ENCODE data around the gene ENAH.

The ENAH gene

DNA sequence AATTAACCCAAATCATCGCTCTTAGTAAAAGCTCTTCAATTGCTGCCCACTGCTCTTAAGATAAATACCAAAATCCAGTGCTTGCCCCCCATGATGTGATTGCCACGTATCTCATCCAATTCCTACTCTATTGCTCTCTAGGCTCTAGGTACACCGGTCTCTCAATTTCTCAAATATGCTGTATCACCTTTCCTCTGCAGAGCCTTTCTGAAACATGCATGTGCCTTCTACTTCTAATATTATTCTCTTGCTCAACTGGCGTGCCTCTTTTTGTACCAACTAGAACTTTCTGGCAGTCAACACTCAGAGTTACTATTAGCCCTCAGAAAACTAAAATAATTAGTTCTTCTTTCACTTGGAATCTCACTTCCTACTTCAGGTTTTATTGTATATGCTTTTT, 113.3 kb downstream of the ENAH start:
- Histone ChIP-seq H3K36me3 (ENCODE audit: control insufficient read depth, insufficient read depth, low read length) (no peaks in the 10 kb centered on the region), H3K4me3 (ENCODE audit: extremely low read depth, insufficient read depth, low read length, poor library complexity, severe bottlenecking) (no peak overlapping the region), H3K4me1 (ENCODE audit: control insufficient read depth, insufficient read depth, low read length, poor library complexity, severe bottlenecking) (peaks cover 8% of the 10 kb centered on the region), H3K27ac (ENCODE audit: low read depth, low read length, severe bottlenecking) (no peak overlapping the region), H3K9me3 (ENCODE audit: control insufficient read depth, low read length) (no peaks in the 10 kb centered on the region)
- WGBS, 2 experiments (ENCODE audit: insufficient coverage in 2 of 2), result 89 to 100% methylated on average over 4 of the region's 4 CpGs

DNA sequence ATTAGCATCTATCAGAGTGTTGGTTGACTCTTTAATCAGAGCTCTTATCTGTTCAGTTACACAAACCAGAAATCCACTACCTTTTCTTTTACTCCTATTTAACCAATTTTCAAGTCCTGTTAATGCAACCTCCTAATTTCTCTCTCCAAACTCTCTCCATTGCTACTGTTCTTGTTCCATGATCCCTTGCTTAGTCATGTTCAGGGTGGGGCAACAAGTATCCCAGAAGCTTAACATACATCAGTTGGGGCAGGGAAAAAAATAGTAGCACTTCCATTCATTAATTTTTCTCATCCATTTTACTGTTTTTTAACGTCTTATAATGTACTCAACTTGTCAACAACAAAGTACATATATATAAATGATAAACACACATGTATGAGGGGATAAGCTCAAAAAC, 113.9 kb downstream of the ENAH start:
- Histone ChIP-seq H3K4me3 (ENCODE audit: extremely low read depth, insufficient read depth, low read length, poor library complexity, severe bottlenecking) (no peak overlapping the region), H3K27ac (ENCODE audit: low read depth, low read length, severe bottlenecking) (no peak overlapping the region), H3K4me1 (ENCODE audit: control insufficient read depth, insufficient read depth, low read length, poor library complexity, severe bottlenecking) (peaks cover 8% of the 10 kb centered on the region), H3K36me3 (ENCODE audit: control insufficient read depth, insufficient read depth, low read length) (no peaks in the 10 kb centered on the region), H3K9me3 (ENCODE audit: control insufficient read depth, low read length) (no peaks in the 10 kb centered on the region)
- no CpG with 5 or more reads among the region's 1 CpG for WGBS, 2 experiments (ENCODE audit: insufficient coverage in 2 of 2)

DNA sequence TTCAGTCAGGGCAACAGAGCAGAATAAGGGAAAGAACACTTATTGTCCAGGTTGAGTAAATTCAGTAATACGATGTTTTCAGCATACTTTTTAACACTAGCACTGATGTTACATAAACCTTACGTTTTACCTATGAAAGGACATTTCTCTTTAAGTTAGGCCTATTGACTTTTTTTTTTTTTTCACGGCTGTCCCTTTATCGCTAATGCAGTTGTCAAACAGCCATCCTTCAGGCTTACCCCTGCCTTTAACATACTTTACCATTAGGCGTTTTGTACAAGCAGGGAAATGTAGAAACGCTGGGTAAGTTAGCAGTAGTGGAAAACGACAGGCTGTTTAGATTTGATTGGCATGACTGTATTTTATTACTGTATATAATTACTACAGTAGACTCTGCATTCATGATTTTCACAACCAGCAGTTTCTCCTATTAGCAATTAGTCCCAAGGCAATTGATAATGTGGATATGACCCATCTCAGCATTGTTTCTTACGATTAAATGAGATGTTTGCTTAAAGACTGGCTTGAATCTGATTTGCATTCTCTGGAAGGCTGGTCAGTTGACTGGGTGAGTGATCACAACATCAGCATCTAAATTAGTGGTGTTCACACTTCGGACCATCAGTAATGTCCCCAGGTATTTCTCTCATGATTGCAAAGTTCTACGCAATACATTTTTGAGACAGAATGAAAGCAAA, 115.2 kb downstream of the ENAH start:
- no peak overlapping the region for H3K4me3 ChIP-seq (ENCODE audit: extremely low read depth, insufficient read depth, low read length, poor library complexity, severe bottlenecking)
- no peaks in the 10 kb centered on the region for H3K36me3 ChIP-seq (ENCODE audit: control insufficient read depth, insufficient read depth, low read length)
- H3K9me3 ChIP-seq (ENCODE audit: control insufficient read depth, low read length), result no peaks in the 10 kb centered on the region
- 73 to 92% methylated on average over 4 to 5 of the region's 10 CpGs for WGBS, 2 experiments (ENCODE audit: insufficient coverage in 2 of 2)
- H3K4me1 ChIP-seq (ENCODE audit: control insufficient read depth, insufficient read depth, low read length, poor library complexity, severe bottlenecking), result peaks cover 8% of the 10 kb centered on the region
- no peak overlapping the region for H3K27ac ChIP-seq (ENCODE audit: low read depth, low read length, severe bottlenecking)

DNA sequence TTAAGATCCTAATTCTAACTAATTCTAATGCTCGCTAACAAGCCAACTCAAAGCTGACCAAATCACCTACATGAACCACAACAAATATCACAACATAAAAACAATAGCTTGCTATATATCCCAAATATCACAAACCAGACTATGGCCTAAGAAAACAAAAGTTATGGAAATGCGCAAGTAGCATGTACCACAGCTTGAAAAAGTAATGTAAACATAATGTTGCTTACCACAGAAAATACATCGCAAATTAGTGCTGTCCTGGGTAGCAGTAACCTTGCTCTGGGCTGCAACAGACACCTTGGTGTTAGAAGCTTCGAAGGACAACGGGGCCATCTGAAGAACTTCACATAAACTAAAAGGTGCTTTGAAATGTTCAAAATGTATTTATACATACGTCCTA, 117.6 kb downstream of the ENAH start:
- Histone ChIP-seq H3K4me3 (ENCODE audit: extremely low read depth, insufficient read depth, low read length, poor library complexity, severe bottlenecking) (no peak overlapping the region), H3K4me1 (ENCODE audit: control insufficient read depth, insufficient read depth, low read length, poor library complexity, severe bottlenecking) (peaks cover 5% of the 10 kb centered on the region), H3K36me3 (ENCODE audit: control insufficient read depth, insufficient read depth, low read length) (peaks cover 3% of the 10 kb centered on the region), H3K27ac (ENCODE audit: low read depth, low read length, severe bottlenecking) (no peak overlapping the region), H3K9me3 (ENCODE audit: control insufficient read depth, low read length) (no peaks in the 10 kb centered on the region)
- WGBS, 2 experiments (ENCODE audit: insufficient coverage in 2 of 2), result 90 to 92% methylated on average over 2 to 4 of the region's 6 CpGs

DNA sequence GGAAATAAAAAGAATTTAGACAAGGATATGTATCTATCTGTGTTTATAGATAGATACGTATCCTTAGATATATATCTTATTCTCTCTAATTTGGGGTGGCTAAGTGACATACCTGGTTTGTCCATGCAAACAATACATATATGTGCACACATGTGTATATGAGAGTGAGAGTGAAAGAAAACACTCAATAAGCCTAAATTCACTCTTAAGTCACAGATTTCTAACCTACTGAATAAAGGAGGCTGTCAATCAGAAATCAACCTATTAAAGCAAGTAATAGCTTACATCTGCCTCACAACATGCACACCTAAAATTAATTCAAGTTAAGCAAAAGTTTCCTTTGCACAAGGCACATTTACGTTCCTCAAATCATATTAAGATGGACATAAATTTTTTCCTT, 118.2 kb downstream of the ENAH start:
- Histone ChIP-seq H3K36me3 (ENCODE audit: control insufficient read depth, insufficient read depth, low read length) (peaks cover 6% of the 10 kb centered on the region), H3K4me1 (ENCODE audit: control insufficient read depth, insufficient read depth, low read length, poor library complexity, severe bottlenecking) (no peaks in the 10 kb centered on the region), H3K9me3 (ENCODE audit: control insufficient read depth, low read length) (no peaks in the 10 kb centered on the region), H3K4me3 (ENCODE audit: extremely low read depth, insufficient read depth, low read length, poor library complexity, severe bottlenecking) (no peak overlapping the region), H3K27ac (ENCODE audit: low read depth, low read length, severe bottlenecking) (no peak overlapping the region)
- WGBS, 2 experiments (ENCODE audit: insufficient coverage in 2 of 2), result no CpG with 5 or more reads among the region's 2 CpGs

DNA sequence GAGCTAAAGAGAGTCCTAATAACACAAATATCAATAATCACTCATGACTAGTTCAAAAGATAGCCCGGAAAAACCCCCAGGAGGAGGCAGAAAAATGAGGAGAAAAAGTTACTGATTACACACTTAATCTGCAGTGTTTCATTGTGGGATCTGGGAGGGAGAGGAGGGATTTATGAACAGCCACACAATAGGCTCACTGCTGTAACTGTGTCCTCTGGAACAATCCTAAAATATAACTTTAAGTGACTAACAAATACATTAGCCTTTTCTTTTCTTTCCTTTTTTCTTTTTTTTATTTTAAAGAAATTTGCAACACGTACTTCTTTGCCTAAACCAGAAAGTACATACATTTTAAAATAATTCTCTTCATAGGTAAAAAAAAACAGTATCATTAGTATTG, 118.8 kb downstream of the ENAH start:
- Histone ChIP-seq H3K4me1 (ENCODE audit: control insufficient read depth, insufficient read depth, low read length, poor library complexity, severe bottlenecking) (no peaks in the 10 kb centered on the region), H3K36me3 (ENCODE audit: control insufficient read depth, insufficient read depth, low read length) (peaks cover 12% of the 10 kb centered on the region), H3K9me3 (ENCODE audit: control insufficient read depth, low read length) (no peaks in the 10 kb centered on the region), H3K27ac (ENCODE audit: low read depth, low read length, severe bottlenecking) (no peak overlapping the region), H3K4me3 (ENCODE audit: extremely low read depth, insufficient read depth, low read length, poor library complexity, severe bottlenecking) (no peak overlapping the region)
- no CpG with 5 or more reads among the region's 2 CpGs for WGBS, 2 experiments (ENCODE audit: insufficient coverage in 2 of 2)

DNA sequence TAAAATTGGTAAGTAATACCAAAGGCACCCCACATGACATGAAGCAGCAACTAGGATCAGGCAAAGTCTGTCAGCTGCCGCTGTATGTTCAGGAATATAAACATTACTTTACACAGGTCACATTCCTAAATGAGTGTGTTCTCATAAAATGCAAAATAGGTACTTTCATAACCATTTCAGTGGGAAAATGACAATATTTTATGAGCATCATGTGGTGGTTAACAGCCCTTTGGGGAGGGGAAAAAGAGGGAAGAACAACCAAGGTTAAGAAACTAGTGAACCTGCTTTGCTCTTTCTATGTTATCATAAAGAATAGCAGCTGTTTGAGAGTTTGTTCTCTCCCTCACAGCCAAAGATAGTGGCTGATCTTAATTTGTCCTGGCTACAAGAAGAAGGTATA, 119.7 kb downstream of the ENAH start:
- Histone ChIP-seq H3K36me3 (ENCODE audit: control insufficient read depth, insufficient read depth, low read length) (peaks cover 21% of the 10 kb centered on the region), H3K9me3 (ENCODE audit: control insufficient read depth, low read length) (no peaks in the 10 kb centered on the region), H3K27ac (ENCODE audit: low read depth, low read length, severe bottlenecking) (no peak overlapping the region), H3K4me3 (ENCODE audit: extremely low read depth, insufficient read depth, low read length, poor library complexity, severe bottlenecking) (no peak overlapping the region), H3K4me1 (ENCODE audit: control insufficient read depth, insufficient read depth, low read length, poor library complexity, severe bottlenecking) (no peaks in the 10 kb centered on the region)
- no CpG with 5 or more reads among the region's 1 CpG for WGBS, 2 experiments (ENCODE audit: insufficient coverage in 2 of 2)

DNA sequence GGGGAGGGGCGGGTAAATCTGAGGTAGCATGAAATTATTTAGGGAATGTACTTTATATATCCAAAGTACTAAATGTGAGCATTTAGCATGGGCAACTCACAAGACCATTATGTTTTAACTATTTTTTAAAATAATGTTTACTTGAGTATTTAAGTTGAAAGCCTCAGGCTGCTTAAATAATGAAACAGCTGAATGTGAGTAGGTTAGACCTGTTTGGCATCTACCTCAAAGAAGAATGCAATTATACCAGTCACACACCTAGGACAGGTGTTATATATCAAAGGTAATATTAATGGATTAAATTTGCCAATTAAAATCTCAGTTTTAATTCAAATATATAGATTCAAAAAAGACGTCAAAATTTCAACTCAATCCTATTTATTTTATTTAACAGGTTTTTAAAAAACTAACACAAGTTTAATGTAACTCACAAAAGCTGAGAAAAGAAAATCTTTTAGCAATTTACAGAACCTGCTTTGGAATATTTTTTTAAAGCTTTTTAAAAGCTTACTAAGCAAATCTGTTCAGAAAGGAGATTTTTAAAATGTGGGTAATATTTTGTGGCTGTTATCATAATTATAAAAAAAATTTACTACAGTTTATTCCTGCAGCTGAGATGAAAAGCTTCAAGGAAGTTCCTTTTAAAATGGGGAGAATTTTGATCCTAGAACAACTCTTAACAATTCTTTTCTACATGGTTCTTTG, 120.5 kb downstream of the ENAH start:
- Histone ChIP-seq H3K4me1 (ENCODE audit: control insufficient read depth, insufficient read depth, low read length, poor library complexity, severe bottlenecking) (no peaks in the 10 kb centered on the region), H3K36me3 (ENCODE audit: control insufficient read depth, insufficient read depth, low read length) (peaks cover 28% of the 10 kb centered on the region), H3K27ac (ENCODE audit: low read depth, low read length, severe bottlenecking) (no peak overlapping the region), H3K9me3 (ENCODE audit: control insufficient read depth, low read length) (no peaks in the 10 kb centered on the region), H3K4me3 (ENCODE audit: extremely low read depth, insufficient read depth, low read length, poor library complexity, severe bottlenecking) (no peak overlapping the region)
- no CpG with 5 or more reads among the region's 2 CpGs for WGBS, 2 experiments (ENCODE audit: insufficient coverage in 2 of 2)

DNA sequence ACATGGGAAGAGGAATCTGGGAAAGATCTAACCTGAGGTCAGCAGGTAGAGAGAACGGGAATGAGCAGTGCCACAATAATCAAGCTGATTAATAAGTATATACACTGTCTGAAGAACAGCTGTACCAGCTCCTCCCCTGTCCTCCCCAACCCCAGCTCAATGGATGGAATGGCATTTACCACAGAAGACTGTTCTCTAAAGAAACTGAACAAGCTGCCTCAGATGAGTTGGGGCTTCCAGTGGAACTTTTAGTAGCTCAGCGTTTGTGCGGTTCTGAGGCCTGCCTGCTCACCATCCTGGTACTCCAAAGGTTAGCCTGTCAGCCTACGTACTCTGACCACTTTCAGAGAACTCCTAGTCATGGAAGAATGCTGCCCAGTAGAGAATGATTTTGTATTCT, 123.2 kb downstream of the ENAH start:
- Histone ChIP-seq H3K36me3 (ENCODE audit: control insufficient read depth, insufficient read depth, low read length) (peaks cover 44% of the 10 kb centered on the region), H3K27ac (ENCODE audit: low read depth, low read length, severe bottlenecking) (no peak overlapping the region), H3K4me1 (ENCODE audit: control insufficient read depth, insufficient read depth, low read length, poor library complexity, severe bottlenecking) (no peaks in the 10 kb centered on the region), H3K9me3 (ENCODE audit: control insufficient read depth, low read length) (no peaks in the 10 kb centered on the region), H3K4me3 (ENCODE audit: extremely low read depth, insufficient read depth, low read length, poor library complexity, severe bottlenecking) (no peak overlapping the region)
- 90 to 100% methylated on average over 1 to 2 of the region's 4 CpGs for WGBS, 2 experiments (ENCODE audit: insufficient coverage in 2 of 2)

DNA sequence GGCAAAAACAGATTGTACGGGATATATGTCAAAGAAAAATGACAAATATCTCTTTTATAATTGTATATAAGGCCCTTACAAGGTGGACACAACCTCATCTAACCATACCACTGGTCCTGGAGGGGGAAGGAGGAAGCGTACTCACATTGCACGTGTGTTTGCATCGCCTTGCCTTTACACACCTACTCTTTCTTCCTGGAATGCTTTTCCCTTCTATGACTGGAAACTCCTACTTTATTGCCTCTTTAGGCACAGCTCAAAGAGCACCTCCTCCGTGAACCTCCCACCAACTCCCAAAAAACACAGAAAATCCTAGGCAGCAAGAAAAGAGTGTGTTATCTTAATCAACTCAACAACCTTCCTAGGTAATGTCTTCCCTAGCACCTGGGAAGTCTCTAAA, 125.3 kb downstream of the ENAH start:
- H3K9me3 ChIP-seq (ENCODE audit: control insufficient read depth, low read length), result no peaks in the 10 kb centered on the region
- peaks cover 50% of the 10 kb centered on the region for H3K36me3 ChIP-seq (ENCODE audit: control insufficient read depth, insufficient read depth, low read length)
- no peak overlapping the region for H3K4me3 ChIP-seq (ENCODE audit: extremely low read depth, insufficient read depth, low read length, poor library complexity, severe bottlenecking)
- WGBS, 2 experiments (ENCODE audit: insufficient coverage in 2 of 2), result 100% methylated on average over 1 of the region's 5 CpGs
- H3K27ac ChIP-seq (ENCODE audit: low read depth, low read length, severe bottlenecking), result no peak overlapping the region
- H3K4me1 ChIP-seq (ENCODE audit: control insufficient read depth, insufficient read depth, low read length, poor library complexity, severe bottlenecking), result no peaks in the 10 kb centered on the region

DNA sequence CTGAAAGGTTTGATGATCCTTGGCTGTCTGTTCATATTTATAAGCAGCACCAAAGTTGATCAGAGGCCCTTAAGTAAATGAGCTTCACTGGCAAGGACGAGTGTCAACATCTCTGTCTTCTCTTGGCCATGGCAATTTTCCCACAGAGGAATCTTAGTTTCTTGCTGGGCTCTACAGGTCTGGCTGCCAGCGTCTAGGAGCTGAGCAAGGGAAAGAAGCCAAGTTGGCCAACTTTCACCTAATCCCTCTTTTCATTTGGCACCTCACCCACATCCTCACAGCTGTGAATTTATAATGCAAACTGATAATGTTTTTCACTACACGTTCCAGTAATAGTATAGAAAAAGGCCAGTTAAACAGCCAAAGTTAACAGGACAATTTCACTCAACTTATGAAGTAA, 126.0 kb downstream of the ENAH start:
- Histone ChIP-seq H3K4me3 (ENCODE audit: extremely low read depth, insufficient read depth, low read length, poor library complexity, severe bottlenecking) (no peak overlapping the region), H3K4me1 (ENCODE audit: control insufficient read depth, insufficient read depth, low read length, poor library complexity, severe bottlenecking) (no peaks in the 10 kb centered on the region), H3K27ac (ENCODE audit: low read depth, low read length, severe bottlenecking) (no peak overlapping the region), H3K36me3 (ENCODE audit: control insufficient read depth, insufficient read depth, low read length) (peaks cover 50% of the 10 kb centered on the region), H3K9me3 (ENCODE audit: control insufficient read depth, low read length) (no peaks in the 10 kb centered on the region)
- WGBS, 2 experiments (ENCODE audit: insufficient coverage in 2 of 2), result 40 to 83% methylated on average over 1 to 2 of the region's 3 CpGs

All from mesodermal cell (in vitro differentiated cells).